DND-41 (cell line): ENCODE results near the gene CDX2.

Source experiments
- EZH2 ChIP-seq: IDR thresholded peaks from 3 replicates; pipeline ENCODE4 v1.6.1; 2012; ENCODE audit warnings: borderline replicate concordance, low read depth, mild to moderate bottlenecking, moderate library complexity, low read length, inconsistent platforms; ENCODE audit not compliant: severe bottlenecking
- TF ChIP-seq, protein P1 (sequence below): IDR thresholded peaks from 2 replicates; pipeline ENCODE4 v1.5.1; 2012; ENCODE audit warnings: borderline replicate concordance, low read length, moderate library complexity, mild to moderate bottlenecking; ENCODE audit not compliant: poor library complexity, severe bottlenecking; ENCODE audit errors: extremely low read depth

- TF ChIP-seq EZH2 = no peak
- TF ChIP-seq, protein P1, sequence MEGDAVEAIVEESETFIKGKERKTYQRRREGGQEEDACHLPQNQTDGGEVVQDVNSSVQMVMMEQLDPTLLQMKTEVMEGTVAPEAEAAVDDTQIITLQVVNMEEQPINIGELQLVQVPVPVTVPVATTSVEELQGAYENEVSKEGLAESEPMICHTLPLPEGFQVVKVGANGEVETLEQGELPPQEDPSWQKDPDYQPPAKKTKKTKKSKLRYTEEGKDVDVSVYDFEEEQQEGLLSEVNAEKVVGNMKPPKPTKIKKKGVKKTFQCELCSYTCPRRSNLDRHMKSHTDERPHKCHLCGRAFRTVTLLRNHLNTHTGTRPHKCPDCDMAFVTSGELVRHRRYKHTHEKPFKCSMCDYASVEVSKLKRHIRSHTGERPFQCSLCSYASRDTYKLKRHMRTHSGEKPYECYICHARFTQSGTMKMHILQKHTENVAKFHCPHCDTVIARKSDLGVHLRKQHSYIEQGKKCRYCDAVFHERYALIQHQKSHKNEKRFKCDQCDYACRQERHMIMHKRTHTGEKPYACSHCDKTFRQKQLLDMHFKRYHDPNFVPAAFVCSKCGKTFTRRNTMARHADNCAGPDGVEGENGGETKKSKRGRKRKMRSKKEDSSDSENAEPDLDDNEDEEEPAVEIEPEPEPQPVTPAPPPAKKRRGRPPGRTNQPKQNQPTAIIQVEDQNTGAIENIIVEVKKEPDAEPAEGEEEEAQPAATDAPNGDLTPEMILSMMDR = no peak
Measured at GRCh38 chr13:27933580-27934328, 35.4 kb downstream of the CDX2 start.
